GM12878 (cell line): ENCODE results near the gene RERE. TPM values are rescaled to one million over a fixed set of nuclear protein-coding genes. Genes with fewer than 3 reads are reported as not detected.

ENCODE experiments used
- ATAC-seq: fragments of 200-7000 bp; cut with Tn5 transposase; 3 replicates; pipeline ENCODE4 v1.9.1; 2020; ENCODE audit warnings: mild to moderate bottlenecking, moderate library complexity
- BruUV-seq: library from RNA; stranded (reverse); fragments of 400-500 nt; replicated peaks from 2 replicates; lab custom pipeline; 2021; lab: Mats Ljungman, UMichigan
- CTCF ChIA-PET: fragments of 300-600 bp; sonication (Branson Sonifier 250); formaldehyde crosslinking; extraction: SDS; loops from one replicate; lab custom pipeline; 2021; ENCODE audit warnings: inconsistent platforms; lab: Yijun Ruan, JAX
- POLR2A ChIA-PET: fragments of 350-600 bp; formaldehyde crosslinking; extraction: SDS; loops from one replicate; lab custom pipeline; 2021; ENCODE audit warnings: inconsistent platforms; lab: Charles Lee
- RAD21 ChIA-PET: fragments of 300-600 bp; sonication (Branson Sonifier 250); formaldehyde crosslinking; loops from one replicate; lab custom pipeline; 2023; ENCODE audit warnings: antibody characterized with exemption; ENCODE audit not compliant: unreplicated experiment; lab: Charles Lee
- SMC1A ChIA-PET: fragments of 300-600 bp; sonication (Branson Sonifier 250); formaldehyde crosslinking; loops from one replicate; lab custom pipeline; 2023; ENCODE audit not compliant: unreplicated experiment, uncharacterized antibody; lab: Charles Lee
- DNase-seq: peaks from one replicate; pipeline ENCODE4 v3.0.0-alpha.2; 2011; ENCODE audit warnings: low read depth, low spot score
- FAIRE-seq: peaks from 3 replicates; lab custom pipeline; 2011; peaks lifted over from hg19 to GRCh38; lab: Jason Lieb, UNC
- H2AFZ ChIP-seq: 2 replicates; pipeline ENCODE4 v1.6.0; 2011; ENCODE audit warnings: low read depth, low read length, control low read depth; ENCODE audit not compliant: control insufficient read depth
- H3K27ac ChIP-seq: 2 replicates; pipeline ENCODE4 v1.5.1; 2011; ENCODE audit warnings: control low read depth; ENCODE audit not compliant: control insufficient read depth, insufficient read depth
- H3K27me3 ChIP-seq, 2 experiments: replicated peaks in 1 of 2; 2 replicates each; pipeline versions ENCODE4 v1.6.0 to v1.6.1; 2011; ENCODE audit warnings: low read length in 1 of 2; ENCODE audit not compliant: control insufficient read depth in 2 of 2, insufficient read depth in 2 of 2
- H3K36me3 ChIP-seq, 2 experiments: 2 replicates each; pipeline ENCODE4 v1.5.1; 2011; ENCODE audit warnings: low read length in 1 of 2; ENCODE audit not compliant: control insufficient read depth in 2 of 2, insufficient read depth in 2 of 2
- H3K4me1 ChIP-seq: 2 replicates; pipeline ENCODE4 v1.6.1; 2011; ENCODE audit warnings: mild to moderate bottlenecking, low read length, moderate library complexity, mixed read lengths; ENCODE audit not compliant: control insufficient read depth, insufficient read depth
- H3K4me2 ChIP-seq: 2 replicates; pipeline ENCODE4 v1.6.0; 2011; ENCODE audit warnings: control low read depth; ENCODE audit not compliant: control insufficient read depth, insufficient read depth
- H3K4me3 ChIP-seq: fragments of 200-600 bp; sonication (generic); 2 replicates; pipeline ENCODE4 v1.5.1; 2016
- H3K79me2 ChIP-seq: 2 replicates; pipeline ENCODE4 v1.6.0; 2011; ENCODE audit warnings: low read length; ENCODE audit not compliant: control insufficient read depth, insufficient read depth
- H3K9ac ChIP-seq: 2 replicates; pipeline ENCODE4 v1.8.0; 2011; ENCODE audit warnings: low read length, control low read depth, mixed read lengths; ENCODE audit not compliant: control insufficient read depth, insufficient read depth
- H3K9me3 ChIP-seq: replicated peaks from 3 replicates; pipeline ENCODE4 v1.5.1; 2011; ENCODE audit warnings: mild to moderate bottlenecking, low read length; ENCODE audit not compliant: control insufficient read depth, insufficient read depth
- H4K20me1 ChIP-seq: 2 replicates; pipeline ENCODE4 v1.6.0; 2011; ENCODE audit not compliant: control insufficient read depth, insufficient read depth
- ATF3 ChIP-seq: IDR thresholded peaks from 2 replicates; pipeline ENCODE4 v1.6.1; 2011; ENCODE audit warnings: low read depth, mild to moderate bottlenecking, low read length, moderate library complexity, borderline replicate concordance; ENCODE audit errors: extremely low read depth
- ATF7 ChIP-seq: fragments of 450-650 bp; IDR thresholded peaks from 2 replicates; pipeline ENCODE4 v1.6.1; 2016; ENCODE audit warnings: low read depth, mild to moderate bottlenecking
- HCFC1 ChIP-seq: fragments of 150-350 bp; IDR thresholded peaks from 2 replicates; pipeline ENCODE4 v1.6.1; 2014; ENCODE audit warnings: low read length
- IKZF2 ChIP-seq, 2 experiments: fragments of 450-650 bp; IDR thresholded peaks; 2 replicates each; pipeline ENCODE4 v1.6.1; 2017; ENCODE audit warnings: mild to moderate bottlenecking in 2 of 2, moderate library complexity in 2 of 2
- LARP7 ChIP-seq: fragments of 450-650 bp; IDR thresholded peaks from 2 replicates; pipeline ENCODE4 v1.6.1; 2017; ENCODE audit warnings: mild to moderate bottlenecking
- NFXL1 ChIP-seq: fragments of 450-650 bp; IDR thresholded peaks from 2 replicates; pipeline ENCODE4 v1.6.1; 2017; ENCODE audit warnings: antibody characterized with exemption, mild to moderate bottlenecking, borderline replicate concordance
- NRF1 ChIP-seq: conservative IDR thresholded peaks from 2 replicates; pipeline ENCODE4 v1.6.1; 2011; ENCODE audit warnings: mild to moderate bottlenecking, low read depth, low read length, improper control_type of control experiment
- SIX5 ChIP-seq: IDR thresholded peaks from 2 replicates; pipeline ENCODE4 v1.6.1; 2011; ENCODE audit warnings: mild to moderate bottlenecking, low read depth, low read length, moderate library complexity; ENCODE audit not compliant: severe bottlenecking
- ZSCAN29 ChIP-seq: fragments of 450-650 bp; IDR thresholded peaks from 2 replicates; pipeline ENCODE4 v1.6.1; 2017; ENCODE audit warnings: mild to moderate bottlenecking, moderate library complexity
- WGBS: methylation state at CpG from one replicate; pipeline ENCODE4 v1.1.6; 2016; ENCODE audit warnings: low lambda C conversion rate; ENCODE audit not compliant: insufficient replicate concordance, insufficient coverage; ENCODE audit errors: missing lambda C conversion rate; 5-methylcytosine and 5-hydroxymethylcytosine counted together
- in situ Hi-C: fragments of 300-500 bp; cut with MboI; formaldehyde crosslinking; loops from 9 replicates; pipeline ENCODE4 v1.14.3; 2018; ENCODE audit warnings: mixed read lengths
- intact Hi-C: fragments of 100-400 bp; cut with micrococcal nuclease; formaldehyde crosslinking; loops from one replicate; pipeline ENCODE4 v1.14.2; 2022; ENCODE audit not compliant: unreplicated experiment
- polyA plus RNA-seq, 11 experiments: library from polyadenylated mRNA; depleted of rRNA in 4 of 11; unstranded in 6 of 11; stranded (reverse) in 5 of 11; fragments of >200 nt; fragmentation: Nextera tagmentation in 4 of 11; fragmentation: Illumina TruSeq in 1 of 11; extraction: Ambion mirVana in 4 of 11; extraction: Trizol in 1 of 11; gene quantifications; 1 replicate in 1 of 11; 2 replicates in 10 of 11; pipeline versions ENCODE4 v1.2.1 to v1.2.3, GENCODE V29; 2011 to 2016; ENCODE audit warnings: inconsistent platforms in 2 of 11, missing spikeins in 2 of 11, low read depth in 1 of 11
- total RNA-seq, 4 experiments: library from RNA; depleted of rRNA in 3 of 4; stranded (reverse); fragments of >200 nt in 3 of 4; fragmentation: Illumina TruSeq in 1 of 4; extraction: Trizol in 1 of 4; gene quantifications; 2 replicates each; pipeline versions ENCODE4 v1.2.1 to v1.2.3, GENCODE V29; 2013 to 2021

The RERE gene
- total and polyA plus RNA-seq, 10 of the 15 experiments (the other 5 are each of a cell fraction or from before 2014, with no cell fraction given) = 5.2 to 60.5 (median 20.2) TPM

GRCh38 chr1:8356256-8357209 lies 460.9 kb downstream of the RERE start:
- no peaks in the 10 kb centered on the region for H3K27me3 ChIP-seq
- BruUV-seq = no TSS peak

More at GRCh38 chr1:8356256-8357209, 460.9 kb downstream of the RERE start:
- Histone ChIP-seq H2AFZ (no peak overlapping the region), H3K4me3 (no peak overlapping the region), H3K4me1 (no peaks in the 10 kb centered on the region), H3K79me2 (no peaks in the 10 kb centered on the region), H3K27ac (no peak overlapping the region), H3K9me3 (no peaks in the 10 kb centered on the region), H3K36me3 (peaks cover 20 to 56% of the 10 kb centered on the region in 2 experiments), H3K4me2 (no peak overlapping the region), H4K20me1 (no peaks in the 10 kb centered on the region), H3K9ac (no peak overlapping the region)
- SMC1A ChIA-PET = no interaction called here
- DNase-seq = no peak
- in situ Hi-C loops (no loop called here), intact Hi-C loops (no loop called here)
- no peak for TF ChIP-seq HCFC1
- no peak for TF ChIP-seq NRF1
- TF ChIP-seq LARP7 = no peak
- TF ChIP-seq SIX5 = no peak
- TF ChIP-seq IKZF2 (IDR thresholded peaks at IDR 0.05) = no peak
- TF ChIP-seq ATF3 = no peak
- no peak for TF ChIP-seq NFXL1
- no peak for TF ChIP-seq ATF7
- TF ChIP-seq ZSCAN29 = no peak
- WGBS = 96% methylated on average over 24 of the region's 27 CpGs
- no peak for ATAC-seq
- CTCF ChIA-PET = no interaction called here
- POLR2A ChIA-PET = no interaction called here
- FAIRE-seq = no peak
- RAD21 ChIA-PET = no interaction called here
